Right renal cortex interstitium (tissue), 3 donors: ENCODE results near the gene HOXA3. TPM values are rescaled to one million over a fixed set of nuclear protein-coding genes. Genes with fewer than 3 reads are reported as not detected.

Experiments
- DNase-seq, 3 donors: peaks; one replicate each; pipeline ENCODE4 v3.0.0-alpha.2; 2013; ENCODE audit warnings: low read depth in 3 of 3, low spot score in 2 of 3
- polyA plus RNA-seq, 3 donors: library from polyadenylated mRNA; unstranded; fragments of 120-200 nt; gene quantifications; one replicate each; pipeline ENCODE4 v1.2.1, GENCODE V29; 2013; ENCODE audit not compliant: insufficient read length in 3 of 3

HOXA3 gene
- polyA plus RNA-seq, 3 donors: 23.7 to 32.8 (median 29.3) TPM

- no peak for DNase-seq
Observed at GRCh38 chr7:27106181-27106900, 46.0 kb downstream of the HOXA3 start.

- DNase-seq: no peak
Observed at GRCh38 chr7:27105301-27106031, 46.9 kb downstream of the HOXA3 start.

- peak; percentile 71 to 78 (median 73) for DNase-seq
Observed at GRCh38 chr7:27104341-27105058, 47.9 kb downstream of the HOXA3 start.

GRCh38 chr7:27103489-27104226, 48.7 kb downstream of the HOXA3 start:
- peak; percentile 31 to 40 (median 39) for DNase-seq

GRCh38 chr7:27102581-27103442, 49.6 kb downstream of the HOXA3 start, which contains the start of gene HOXA2:
HOXA2 (minus strand) TSS chr7:27102683; CDS start chr7:27102500, 183 bp downstream.
- peak; percentile 62 to 64 (median 62) for DNase-seq

- DNase-seq: peak in 1 of 3 donors; percentile 32
Observed at GRCh38 chr7:27101957-27102580, 50.3 kb downstream of the HOXA3 start.

- peak; percentile 70 to 80 (median 72) for DNase-seq
Observed at GRCh38 chr7:27101171-27101956, 51.0 kb downstream of the HOXA3 start.

GRCh38 chr7:27100694-27101170, 51.7 kb downstream of the HOXA3 start:
- peak in 2 of 3 donors; percentile 19 to 48 for DNase-seq

- DNase-seq: peak in 1 of 3 donors; percentile 29
Observed at GRCh38 chr7:27099453-27100370, 52.7 kb downstream of the HOXA3 start.

- DNase-seq: peak; percentile 78 to 89 (median 83)
Observed at GRCh38 chr7:27098578-27099451, 53.6 kb downstream of the HOXA3 start.

- DNase-seq: no peak
Observed at GRCh38 chr7:27097686-27098577, 54.5 kb downstream of the HOXA3 start.

- peak; percentile 23 to 46 (median 37) for DNase-seq
Observed at GRCh38 chr7:27096768-27097514, 55.4 kb downstream of the HOXA3 start.

- DNase-seq: peak; percentile 70 to 86 (median 85)
Observed at GRCh38 chr7:27095897-27096767, 56.3 kb downstream of the HOXA3 start, which contains the start of gene HOXA1. HOXA1 (minus strand) TSS chr7:27096000; CDS start chr7:27095912, 88 bp downstream.
